ENCODE measurements around the gene SMIM28. TPM values are rescaled to one million over a fixed set of nuclear protein-coding genes. Genes with fewer than 3 reads are reported as not detected.
"Not testable (repeated sequence)": the region's sequence is repeated elsewhere in the genome, so short reads cannot be mapped to it uniquely, and the experiment has no call there.

Gene SMIM28
- total and polyA plus RNA-seq, 9 donors, result not detected

DNA sequence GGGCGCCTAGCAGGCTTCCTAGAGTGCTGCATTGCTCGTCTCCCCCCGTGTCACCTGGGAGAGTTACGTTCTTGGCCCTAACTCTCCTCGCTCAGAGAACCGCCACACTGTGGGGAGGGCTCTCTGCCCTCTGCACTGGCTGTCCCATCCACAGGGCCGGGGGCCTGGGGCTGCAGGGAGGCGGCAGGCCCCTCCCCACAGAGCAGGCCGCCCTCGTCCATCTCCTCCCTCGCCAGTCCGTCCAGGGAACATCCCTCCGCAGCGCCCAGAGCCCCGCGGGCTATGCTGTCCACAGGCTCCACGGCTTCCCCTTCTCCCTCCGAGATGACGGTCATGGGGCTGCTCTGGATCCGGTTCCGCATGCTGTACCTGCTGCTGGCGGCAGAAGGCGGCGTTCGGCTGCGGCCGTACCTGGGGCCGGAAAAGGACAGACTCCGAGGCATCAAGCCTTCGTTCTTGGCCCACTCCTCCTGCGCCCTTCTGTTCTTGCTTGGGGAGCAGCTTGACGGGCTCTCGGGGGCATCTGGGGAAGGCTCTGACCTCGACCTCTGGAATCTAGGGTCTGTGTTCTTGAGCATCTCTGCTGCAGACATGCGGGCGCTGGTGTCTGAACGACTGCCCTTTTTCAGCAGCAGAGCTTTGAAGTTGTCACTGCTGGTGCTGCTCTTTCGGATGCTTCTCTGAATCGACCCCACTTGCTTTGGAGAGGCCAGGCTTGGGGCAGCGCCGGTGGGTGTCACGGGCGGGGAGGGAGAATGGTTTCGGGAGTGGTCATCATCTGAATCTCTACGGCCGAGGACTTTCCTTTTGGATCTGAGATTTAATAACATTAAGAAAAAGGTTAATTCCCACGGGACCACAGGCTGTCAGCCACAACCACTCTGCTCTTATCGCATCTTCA lies 46.5 kb downstream of the SMIM28 start:
- Histone ChIP-seq H3K27ac (no peak overlapping the region), H3K4me1 (ENCODE audit: insufficient read depth) (no peaks in the 10 kb centered on the region), H3K36me3 (no peaks in the 10 kb centered on the region), H3K27me3 (no peaks in the 10 kb centered on the region), H3K4me3 (no peak overlapping the region), H3K9me3 (no peaks in the 10 kb centered on the region)
- no peak for DNase-seq
- TF ChIP-seq, protein P1, sequence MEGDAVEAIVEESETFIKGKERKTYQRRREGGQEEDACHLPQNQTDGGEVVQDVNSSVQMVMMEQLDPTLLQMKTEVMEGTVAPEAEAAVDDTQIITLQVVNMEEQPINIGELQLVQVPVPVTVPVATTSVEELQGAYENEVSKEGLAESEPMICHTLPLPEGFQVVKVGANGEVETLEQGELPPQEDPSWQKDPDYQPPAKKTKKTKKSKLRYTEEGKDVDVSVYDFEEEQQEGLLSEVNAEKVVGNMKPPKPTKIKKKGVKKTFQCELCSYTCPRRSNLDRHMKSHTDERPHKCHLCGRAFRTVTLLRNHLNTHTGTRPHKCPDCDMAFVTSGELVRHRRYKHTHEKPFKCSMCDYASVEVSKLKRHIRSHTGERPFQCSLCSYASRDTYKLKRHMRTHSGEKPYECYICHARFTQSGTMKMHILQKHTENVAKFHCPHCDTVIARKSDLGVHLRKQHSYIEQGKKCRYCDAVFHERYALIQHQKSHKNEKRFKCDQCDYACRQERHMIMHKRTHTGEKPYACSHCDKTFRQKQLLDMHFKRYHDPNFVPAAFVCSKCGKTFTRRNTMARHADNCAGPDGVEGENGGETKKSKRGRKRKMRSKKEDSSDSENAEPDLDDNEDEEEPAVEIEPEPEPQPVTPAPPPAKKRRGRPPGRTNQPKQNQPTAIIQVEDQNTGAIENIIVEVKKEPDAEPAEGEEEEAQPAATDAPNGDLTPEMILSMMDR (IDR thresholded peaks at IDR 0.05), result no peak
- TF ChIP-seq EP300 (IDR thresholded peaks at IDR 0.05) (no peak), POLR2A (IDR thresholded peaks at IDR 0.05) (no peak)
- intact Hi-C loops (cut with DNase I), result loop anchor here in 1 of 4 donors (10.0 kb wide), 1 partner anchor 341 kb away; no protein-coding TSS in a partner anchor
- WGBS, 3 donors, result 89 to 91% (median 90%) methylated on average over 48 of the region's 48 CpGs

DNA sequence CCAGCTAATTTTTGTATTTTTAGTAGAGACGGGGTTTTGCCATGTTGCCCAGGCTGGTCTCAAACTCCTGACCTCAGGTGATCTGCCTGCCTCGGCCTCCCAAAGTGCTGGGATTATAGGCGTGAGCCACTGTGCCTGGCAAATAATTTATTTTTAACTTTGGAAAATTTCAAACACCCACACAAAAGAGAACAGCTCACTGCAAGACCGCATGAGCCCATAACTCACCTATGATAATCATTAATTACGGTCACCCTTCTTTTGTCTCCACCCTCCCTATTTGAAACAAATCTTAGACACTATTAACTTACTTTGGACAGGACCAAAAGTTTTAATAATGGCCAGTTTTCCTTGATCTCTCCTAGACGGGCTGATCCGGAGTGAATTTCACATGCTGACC lies 47.6 kb downstream of the SMIM28 start:
- intact Hi-C loops (cut with DNase I), result loop anchor here in 1 of 4 donors (10.0 kb wide), 1 partner anchor 340 kb away; no protein-coding TSS in a partner anchor
- H3K4me3 ChIP-seq; H3K36me3 ChIP-seq; H3K27ac ChIP-seq; H3K27me3 ChIP-seq; DNase-seq; H3K9me3 ChIP-seq; H3K4me1 ChIP-seq (ENCODE audit: insufficient read depth): not testable (repeated sequence)
- 89 to 92% (median 89%) methylated on average over 7 of the region's 7 CpGs for WGBS, 3 donors

DNA sequence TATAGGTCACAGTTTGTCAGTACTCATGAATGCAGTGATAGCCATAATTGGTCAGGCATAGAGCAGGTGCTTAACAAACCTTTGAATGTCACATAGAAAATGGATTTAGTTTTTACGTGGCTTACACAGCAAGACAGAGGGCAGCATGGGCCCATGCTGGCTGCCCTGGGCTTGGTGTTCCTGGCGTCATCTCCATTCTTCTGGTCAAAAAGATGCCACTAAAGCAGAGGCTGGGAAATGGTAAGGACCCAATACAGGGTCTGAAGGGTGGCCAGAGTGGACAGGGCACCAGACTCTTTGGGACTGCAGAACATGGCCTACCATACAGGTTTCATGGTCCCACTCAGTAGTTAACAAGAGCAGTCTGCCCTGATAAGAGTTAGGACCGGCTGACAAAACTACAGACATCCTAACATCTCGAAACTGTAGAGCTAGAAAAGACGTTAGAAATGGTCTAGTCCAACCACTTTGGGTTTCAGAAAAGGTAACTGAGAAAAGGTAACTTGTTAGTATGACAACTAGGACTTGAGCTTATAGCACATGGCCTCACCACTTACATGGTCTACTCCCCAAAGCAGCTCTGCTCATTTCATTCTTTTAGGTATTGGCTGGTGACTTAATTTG lies 48.9 kb downstream of the SMIM28 start:
- DNase-seq, result no peak
- intact Hi-C loops (cut with DNase I), result loop anchor here in 1 of 4 donors (10.0 kb wide), 1 partner anchor 338 kb away; no protein-coding TSS in a partner anchor

DNA sequence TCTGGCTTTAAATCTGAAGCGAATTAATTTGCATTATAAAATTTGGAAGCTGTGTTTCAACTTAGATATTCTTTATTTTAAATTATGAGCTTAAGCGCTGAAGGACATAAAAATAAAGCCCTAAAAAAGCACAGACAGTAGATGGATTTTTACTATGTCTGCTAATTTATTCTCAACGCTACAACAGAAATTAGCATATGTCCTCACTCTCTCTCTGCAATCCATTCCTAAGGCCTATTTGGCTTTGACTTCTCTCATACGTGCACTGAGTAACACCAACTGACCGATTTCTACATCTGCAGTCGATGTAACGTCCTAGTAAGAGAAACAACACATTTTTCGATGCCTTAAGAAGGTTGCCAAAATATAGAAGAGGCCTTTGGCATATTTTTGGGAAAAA lies 50.0 kb downstream of the SMIM28 start:
- TF ChIP-seq, protein P1 (IDR thresholded peaks at IDR 0.05), result no peak
- TF ChIP-seq EP300 (IDR thresholded peaks at IDR 0.05), result no peak
- no peak for TF ChIP-seq POLR2A (IDR thresholded peaks at IDR 0.05)
- Histone ChIP-seq H3K4me3 (no peak overlapping the region), H3K9me3 (no peaks in the 10 kb centered on the region), H3K36me3 (no peaks in the 10 kb centered on the region), H3K27me3 (no peaks in the 10 kb centered on the region), H3K27ac (no peak overlapping the region), H3K4me1 (ENCODE audit: insufficient read depth) (no peaks in the 10 kb centered on the region)
- no peak for DNase-seq
- intact Hi-C loops (cut with DNase I), result loop anchor here in 1 of 4 donors (10.0 kb wide), 1 partner anchor 337 kb away; no protein-coding TSS in a partner anchor
- WGBS, 3 donors, result 84 to 87% (median 85%) methylated on average over 8 of the region's 8 CpGs

More for the DNA sequence above, 48.9 kb downstream of the SMIM28 start:
- no peaks in the 10 kb centered on the region for H3K4me1 ChIP-seq (ENCODE audit: insufficient read depth)
- 86 to 90% (median 89%) methylated on average over 5 of the region's 5 CpGs for WGBS, 3 donors
- no peak overlapping the region for H3K4me3 ChIP-seq
- TF ChIP-seq POLR2A (IDR thresholded peaks at IDR 0.05), result no peak
- TF ChIP-seq EP300 (IDR thresholded peaks at IDR 0.05), result no peak
- TF ChIP-seq, protein P1 (IDR thresholded peaks at IDR 0.05), result no peak
- no peaks in the 10 kb centered on the region for H3K27me3 ChIP-seq
- H3K9me3 ChIP-seq, result no peaks in the 10 kb centered on the region
- no peaks in the 10 kb centered on the region for H3K36me3 ChIP-seq
- H3K27ac ChIP-seq, result no peak overlapping the region

Data from ovary (tissue), 9 donors.